ENCODE measurements around the gene TRAPPC12. TPM values are rescaled to one million over a fixed set of nuclear protein-coding genes. Genes with fewer than 3 reads are reported as not detected.
"Not testable (repeated sequence)": the region's sequence is repeated elsewhere in the genome, so short reads cannot be mapped to it uniquely, and the experiment has no call there.

TRAPPC12 gene
- total RNA-seq, 1 donor from 2014 or later: 49.8 TPM

GRCh38 chr2:3483227-3483985, 103.9 kb downstream of the TRAPPC12 start:
- no peak for DNase-seq (ENCODE audit: low read depth)

GRCh38 chr2:3483986-3484960, 104.8 kb downstream of the TRAPPC12 start:
- no peak for DNase-seq (ENCODE audit: low read depth)

- peak; percentile 71 for DNase-seq (ENCODE audit: low read depth)
Observed at GRCh38 chr2:3485166-3485565, 105.7 kb downstream of the TRAPPC12 start.

GRCh38 chr2:3486047-3487027, 106.8 kb downstream of the TRAPPC12 start:
- DNase-seq (ENCODE audit: low read depth): peak; percentile 35

- DNase-seq (ENCODE audit: low read depth): no peak
Observed at GRCh38 chr2:3487028-3487425, 107.5 kb downstream of the TRAPPC12 start.

- DNase-seq (ENCODE audit: low read depth): no peak
Observed at GRCh38 chr2:3487432-3487831, 107.9 kb downstream of the TRAPPC12 start.

- no peak for DNase-seq (ENCODE audit: low read depth)
Observed at GRCh38 chr2:3488061-3488531, 108.6 kb downstream of the TRAPPC12 start.

GRCh38 chr2:3488855-3489763, 109.6 kb downstream of the TRAPPC12 start:
- DNase-seq (ENCODE audit: low read depth): no peak

- no peak for DNase-seq (ENCODE audit: low read depth)
Observed at GRCh38 chr2:3489764-3490115, 110.2 kb downstream of the TRAPPC12 start.

GRCh38 chr2:3490191-3491170, 111.0 kb downstream of the TRAPPC12 start:
- DNase-seq (ENCODE audit: low read depth): no peak

GRCh38 chr2:3491306-3491705, 111.8 kb downstream of the TRAPPC12 start:
- DNase-seq (ENCODE audit: low read depth): no peak

- DNase-seq (ENCODE audit: low read depth): no peak
Observed at GRCh38 chr2:3491716-3492474, 112.4 kb downstream of the TRAPPC12 start.

- not testable (repeated sequence) for DNase-seq (ENCODE audit: low read depth)
Observed at GRCh38 chr2:3492475-3492787, 112.9 kb downstream of the TRAPPC12 start.

- peak; percentile 86 for DNase-seq (ENCODE audit: low read depth)
Observed at GRCh38 chr2:3492951-3493614, 113.6 kb downstream of the TRAPPC12 start.

GRCh38 chr2:3493615-3494007, 114.1 kb downstream of the TRAPPC12 start:
- no peak for DNase-seq (ENCODE audit: low read depth)

- no peak for DNase-seq (ENCODE audit: low read depth)
Observed at GRCh38 chr2:3494984-3495666, 115.6 kb downstream of the TRAPPC12 start.

- DNase-seq (ENCODE audit: low read depth): not testable (repeated sequence)
Observed at GRCh38 chr2:3496708-3497080, 117.2 kb downstream of the TRAPPC12 start.
